GM11168 (cell line): Measurements from ENCODE around the gene RUFY1.
"Not testable (repeated sequence)": the region's sequence is repeated elsewhere in the genome, so short reads cannot be mapped to it uniquely, and the experiment has no call there.

ENCODE experiments used
- in situ Hi-C: fragments of 300-500 bp; cut with MboI; formaldehyde crosslinking; loops from one replicate; pipeline ENCODE4 v1.12.0; 2022; ENCODE audit warnings: low sequenced_read_pairs; ENCODE audit not compliant: unreplicated experiment

RUFY1 gene, protein sequence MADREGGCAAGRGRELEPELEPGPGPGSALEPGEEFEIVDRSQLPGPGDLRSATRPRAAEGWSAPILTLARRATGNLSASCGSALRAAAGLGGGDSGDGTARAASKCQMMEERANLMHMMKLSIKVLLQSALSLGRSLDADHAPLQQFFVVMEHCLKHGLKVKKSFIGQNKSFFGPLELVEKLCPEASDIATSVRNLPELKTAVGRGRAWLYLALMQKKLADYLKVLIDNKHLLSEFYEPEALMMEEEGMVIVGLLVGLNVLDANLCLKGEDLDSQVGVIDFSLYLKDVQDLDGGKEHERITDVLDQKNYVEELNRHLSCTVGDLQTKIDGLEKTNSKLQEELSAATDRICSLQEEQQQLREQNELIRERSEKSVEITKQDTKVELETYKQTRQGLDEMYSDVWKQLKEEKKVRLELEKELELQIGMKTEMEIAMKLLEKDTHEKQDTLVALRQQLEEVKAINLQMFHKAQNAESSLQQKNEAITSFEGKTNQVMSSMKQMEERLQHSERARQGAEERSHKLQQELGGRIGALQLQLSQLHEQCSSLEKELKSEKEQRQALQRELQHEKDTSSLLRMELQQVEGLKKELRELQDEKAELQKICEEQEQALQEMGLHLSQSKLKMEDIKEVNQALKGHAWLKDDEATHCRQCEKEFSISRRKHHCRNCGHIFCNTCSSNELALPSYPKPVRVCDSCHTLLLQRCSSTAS

DNA sequence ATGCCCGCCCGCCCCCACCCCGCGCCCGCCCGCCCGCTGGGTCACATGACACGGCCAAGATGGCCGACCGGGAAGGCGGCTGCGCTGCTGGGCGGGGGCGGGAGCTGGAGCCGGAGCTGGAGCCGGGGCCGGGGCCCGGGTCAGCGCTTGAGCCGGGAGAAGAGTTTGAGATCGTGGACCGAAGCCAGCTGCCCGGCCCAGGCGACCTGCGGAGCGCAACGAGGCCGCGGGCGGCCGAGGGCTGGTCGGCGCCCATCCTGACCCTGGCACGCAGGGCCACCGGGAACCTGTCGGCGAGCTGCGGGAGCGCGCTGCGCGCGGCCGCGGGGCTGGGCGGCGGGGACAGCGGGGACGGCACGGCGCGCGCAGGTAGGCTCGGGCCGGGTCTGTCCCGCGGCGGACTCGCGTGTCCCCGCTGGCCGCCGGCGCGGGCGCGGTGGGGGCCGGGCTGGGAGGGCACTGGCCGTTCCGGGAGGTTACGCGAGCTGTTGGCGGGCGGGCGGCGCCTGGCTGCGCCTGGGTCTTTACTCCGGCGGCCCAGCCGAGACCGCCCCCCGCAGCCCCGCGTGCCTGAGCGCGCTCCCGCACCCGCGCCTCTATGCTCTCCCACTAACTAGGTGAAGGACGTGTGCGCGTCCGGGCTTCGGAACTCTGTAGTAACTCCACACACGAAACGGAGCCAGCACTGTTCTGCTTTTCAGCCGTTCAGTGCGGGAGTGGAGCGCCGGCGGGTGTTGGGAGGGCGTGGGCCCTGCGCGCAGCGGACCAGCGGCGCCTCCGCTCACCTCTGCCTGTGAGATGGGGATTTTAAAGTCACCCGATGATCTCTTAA lies at the start of gene RUFY1:
RUFY1 (plus strand) TSS at position 44 of the 832 bp plus-strand sequence; CDS start at position 60, 16 bp downstream.
- in situ Hi-C loops: no loop called here

DNA sequence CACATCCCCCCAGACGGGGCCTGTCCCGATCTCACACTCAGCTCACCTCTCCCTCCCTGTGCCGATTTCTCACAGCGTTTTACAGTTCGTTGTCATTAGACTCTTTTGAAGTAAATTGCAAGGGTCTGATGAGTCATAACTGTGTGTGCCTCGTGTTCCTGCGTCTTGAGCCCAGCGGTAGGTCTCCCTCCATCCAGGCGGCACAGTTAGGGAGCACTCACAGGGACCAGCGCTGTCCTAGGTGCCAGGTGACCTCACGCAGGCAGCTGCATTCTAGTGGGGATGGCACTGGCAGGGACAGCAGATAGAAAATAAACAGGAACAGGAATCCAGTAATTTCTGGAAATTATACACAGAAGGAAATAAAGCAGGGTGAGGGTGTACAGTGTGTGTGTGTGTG lies 48.4 kb upstream of the RUFY1 start:
- in situ Hi-C loops: not testable (repeated sequence)

DNA sequence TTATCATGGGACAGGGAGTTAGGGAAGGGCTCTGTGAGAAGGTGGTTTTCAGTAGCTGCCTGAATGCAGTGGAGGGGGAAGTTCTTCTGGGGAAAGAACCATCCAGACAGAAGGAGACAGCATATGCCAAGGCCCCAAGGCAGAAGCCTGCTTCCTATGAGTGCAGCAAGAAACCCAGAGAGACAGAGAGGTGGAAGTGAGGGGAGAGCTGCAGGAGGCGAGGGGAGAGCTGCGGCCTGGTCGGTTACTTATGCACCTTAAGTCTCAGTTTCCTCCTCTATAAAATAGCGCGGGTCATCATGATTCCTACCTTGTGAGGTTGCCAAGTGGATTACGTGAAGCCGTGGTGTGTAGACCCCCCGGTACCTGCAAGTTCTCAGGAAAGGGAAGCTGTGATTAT lies 47.9 kb upstream of the RUFY1 start:
- in situ Hi-C loops: not testable (repeated sequence)

DNA sequence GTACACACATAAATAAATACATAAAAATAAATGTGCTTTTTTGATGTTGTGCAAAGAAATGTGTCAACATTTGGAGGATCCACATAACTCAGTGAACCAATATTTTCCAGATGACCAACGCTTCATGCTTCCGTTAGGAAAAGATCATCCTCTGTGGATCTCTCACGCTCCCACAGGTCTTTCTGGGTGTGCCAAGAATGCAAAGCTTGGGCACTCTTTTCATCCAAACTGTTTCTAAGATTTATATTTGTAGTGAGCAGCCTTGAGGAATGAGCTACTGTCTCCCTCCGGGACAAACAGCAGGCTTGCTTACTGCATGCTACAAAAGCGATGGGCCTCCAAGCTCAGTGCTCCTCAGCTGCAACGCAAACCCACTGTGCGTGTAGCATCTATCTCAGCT lies 46.2 kb upstream of the RUFY1 start:
- in situ Hi-C loops: no loop called here

DNA sequence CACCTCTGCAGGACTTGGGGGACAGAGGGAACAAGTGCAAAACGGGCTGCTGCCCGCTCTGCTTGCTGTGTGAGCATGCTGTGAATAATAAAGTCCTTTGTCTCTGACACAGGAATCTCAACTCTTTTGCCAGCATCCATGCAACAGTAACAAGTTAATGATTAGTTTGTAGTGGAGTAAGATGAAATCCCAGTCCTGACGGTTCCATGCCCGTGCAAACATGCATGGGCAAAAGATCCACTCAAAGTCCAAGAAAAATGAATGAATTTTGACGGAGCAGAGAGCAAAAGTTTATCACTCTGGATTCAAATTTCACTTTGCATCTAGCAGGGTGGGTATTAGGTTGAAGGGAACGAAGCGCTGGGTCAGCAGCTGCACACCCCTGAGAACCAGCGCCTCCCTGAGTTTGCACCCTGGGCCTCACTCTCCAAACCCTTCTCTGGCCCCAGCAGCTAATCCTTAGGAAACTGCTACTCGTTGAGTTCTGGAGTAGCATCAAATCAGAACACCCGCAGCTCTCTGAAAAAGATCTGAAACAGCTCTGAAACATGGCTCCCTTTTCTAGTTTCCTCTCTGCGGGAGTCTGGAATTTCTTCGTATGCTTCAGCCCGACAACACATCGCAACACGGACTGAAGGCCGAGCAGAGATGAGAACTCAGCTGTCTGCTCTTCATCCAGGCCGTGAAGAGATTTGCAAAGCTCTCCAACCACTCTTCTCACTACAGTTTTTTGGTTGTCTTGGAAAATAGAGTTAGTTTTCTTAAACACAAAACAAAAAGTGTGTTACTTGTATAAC lies 45.6 kb upstream of the RUFY1 start:
- in situ Hi-C loops: no loop called here

DNA sequence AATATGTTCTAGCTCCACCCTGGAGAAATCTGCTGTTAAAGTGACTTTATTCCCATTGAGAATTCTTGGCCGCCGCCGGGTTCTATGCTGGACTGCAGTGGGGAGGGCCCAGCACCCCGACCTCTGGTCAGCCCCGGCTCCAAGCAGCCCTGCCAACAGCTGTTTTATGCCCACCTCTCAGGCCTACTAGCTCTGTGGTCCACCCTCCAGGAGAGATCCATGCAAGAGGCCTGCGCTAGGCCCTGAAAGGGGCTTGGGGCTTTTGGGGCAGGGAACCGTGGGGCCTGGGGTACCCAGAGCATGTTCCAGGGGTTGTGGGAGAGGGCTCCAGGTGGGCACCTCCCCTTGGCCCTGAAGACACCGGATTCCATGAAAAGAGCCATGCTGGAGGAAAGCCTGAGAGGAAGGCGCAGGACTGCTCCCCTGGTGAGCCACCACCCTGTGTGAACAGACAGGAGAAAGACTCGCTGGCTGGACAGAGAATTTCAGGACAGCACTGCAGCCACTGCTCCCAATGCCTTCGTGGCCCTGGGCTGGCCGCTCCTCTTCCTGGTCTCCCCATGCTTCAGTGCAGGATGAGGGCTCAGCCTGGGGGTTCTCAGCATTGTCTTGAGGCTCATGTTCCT lies 44.6 kb upstream of the RUFY1 start:
- in situ Hi-C loops: no loop called here

DNA sequence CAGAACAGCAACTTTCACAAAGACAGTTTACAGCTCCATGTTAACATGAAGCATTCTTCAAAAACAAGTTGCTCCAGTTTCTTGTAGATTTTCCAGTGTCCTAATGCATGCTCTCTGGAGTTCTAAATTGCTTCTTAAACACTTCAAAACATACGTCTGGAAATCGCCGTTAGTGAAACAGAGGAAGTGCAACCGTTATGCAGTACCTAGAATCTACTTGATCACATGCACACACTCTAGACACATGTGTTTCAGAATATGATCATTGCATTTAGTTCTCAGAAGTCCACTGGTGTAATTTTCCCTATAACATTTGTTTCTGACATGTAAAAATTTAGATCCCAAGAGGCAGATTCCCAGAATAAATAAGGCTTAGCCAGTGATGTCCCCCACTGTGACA lies 41.1 kb upstream of the RUFY1 start:
- in situ Hi-C loops: no loop called here

DNA sequence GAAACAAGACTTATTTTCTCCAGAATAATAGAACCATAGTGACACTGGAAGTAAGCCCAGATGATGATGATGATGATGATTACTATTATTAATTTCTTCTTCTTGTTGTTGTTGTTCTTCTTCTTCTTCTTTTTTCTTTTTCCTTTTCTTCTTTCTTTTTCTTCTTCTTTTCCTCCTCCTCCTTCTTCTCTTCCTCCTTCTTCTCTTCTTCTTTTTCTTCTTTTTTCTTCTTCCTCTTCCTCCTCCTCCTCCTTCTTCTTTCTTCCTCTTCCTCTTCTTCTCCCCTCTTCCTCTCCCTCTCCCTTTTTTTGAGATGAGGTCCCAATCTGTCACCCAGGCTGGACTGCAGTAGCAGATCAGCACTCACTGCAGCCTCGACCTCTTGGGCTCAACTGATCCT lies 40.5 kb upstream of the RUFY1 start:
- in situ Hi-C loops: no loop called here

DNA sequence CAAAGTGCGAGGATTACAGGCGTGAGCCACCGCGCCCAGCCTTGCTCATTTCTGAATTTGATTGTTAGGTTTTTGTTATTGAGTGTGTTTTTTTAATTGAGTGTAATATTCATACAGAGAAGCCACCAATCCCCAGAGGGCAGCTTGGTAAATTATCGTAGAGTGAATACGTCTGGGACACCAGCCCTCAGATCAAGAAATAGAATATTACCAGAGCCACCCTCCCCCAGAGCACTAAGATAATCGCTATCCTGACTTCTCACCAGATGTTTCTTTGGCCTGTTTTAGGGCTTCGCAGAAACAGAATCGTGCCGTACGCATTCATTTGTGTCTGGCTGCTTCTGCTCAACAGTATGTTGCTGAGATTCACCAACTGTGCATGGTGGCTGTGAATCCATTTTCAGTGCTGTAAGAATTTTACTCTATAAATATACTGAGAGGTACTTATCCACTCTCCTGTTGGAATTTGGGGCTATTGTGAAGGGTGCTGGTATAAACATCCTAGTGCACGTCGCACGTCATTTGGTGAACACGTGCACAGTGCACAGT lies 37.8 kb upstream of the RUFY1 start:
- in situ Hi-C loops: no loop called here

DNA sequence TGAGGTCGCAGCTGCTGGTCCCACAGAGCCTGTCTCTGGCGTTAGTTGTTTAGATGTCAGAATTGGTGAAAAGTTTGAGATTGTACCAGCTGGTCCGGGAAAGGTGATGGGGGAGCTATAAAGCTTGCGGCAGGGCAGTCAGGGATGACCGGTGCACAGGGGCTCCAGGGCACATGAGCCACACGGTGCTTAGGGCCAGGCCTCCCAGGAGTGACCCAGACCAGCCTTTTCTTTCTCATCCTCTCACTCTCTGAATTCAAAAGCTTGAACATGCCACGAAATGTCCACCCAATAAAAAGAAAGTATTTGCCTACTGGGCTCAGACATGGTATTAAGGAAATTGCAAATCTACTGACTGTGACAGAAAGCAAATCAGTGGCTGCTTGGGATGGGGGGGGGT lies 34.9 kb upstream of the RUFY1 start:
- in situ Hi-C loops: loop anchor here (5.0 kb wide), 1 partner anchor 1563 kb away; no protein-coding TSS in a partner anchor

DNA sequence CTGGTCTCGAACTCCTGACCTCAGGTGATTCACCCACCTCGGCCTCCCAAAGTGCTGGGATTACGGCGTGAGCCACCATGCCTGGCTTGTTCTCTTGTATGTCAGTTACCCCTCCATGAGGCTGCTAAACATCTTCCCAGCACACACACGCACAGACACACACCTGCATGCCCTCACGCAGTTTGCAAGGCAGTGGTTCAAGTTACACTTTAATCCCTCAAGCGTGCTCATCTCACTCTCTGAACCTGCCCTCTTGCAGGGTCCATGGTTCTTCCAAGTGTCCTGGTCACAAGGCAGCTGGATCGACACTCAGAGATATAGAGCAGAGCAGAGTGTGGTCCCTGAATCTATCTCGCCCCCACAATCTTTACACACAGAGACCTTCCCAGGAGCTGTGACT lies 34.1 kb upstream of the RUFY1 start:
- in situ Hi-C loops: loop anchor here (5.0 kb wide), 1 partner anchor 1564 kb away; no protein-coding TSS in a partner anchor

DNA sequence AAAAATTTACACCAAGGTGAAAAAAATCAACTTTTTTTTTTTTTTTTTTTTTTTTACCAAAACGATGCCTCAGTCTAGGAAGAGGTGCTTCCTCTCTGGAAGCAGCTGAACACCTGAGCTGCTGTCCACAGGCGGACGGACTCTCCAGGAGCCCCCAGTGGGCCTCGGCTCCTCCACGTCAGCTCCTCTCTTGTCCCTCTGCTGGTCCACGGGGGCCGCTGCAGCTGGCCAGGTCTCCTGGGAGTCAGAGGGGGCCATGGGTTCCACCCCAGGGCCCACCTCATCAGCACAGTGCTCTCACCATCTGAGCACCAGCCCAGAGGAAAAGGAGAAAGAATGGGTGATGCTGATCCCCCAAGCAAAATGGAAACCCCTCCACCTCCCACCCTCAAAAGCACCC lies 32.6 kb upstream of the RUFY1 start:
- in situ Hi-C loops: loop anchor here (5.0 kb wide), 1 partner anchor 1565 kb away; no protein-coding TSS in a partner anchor

DNA sequence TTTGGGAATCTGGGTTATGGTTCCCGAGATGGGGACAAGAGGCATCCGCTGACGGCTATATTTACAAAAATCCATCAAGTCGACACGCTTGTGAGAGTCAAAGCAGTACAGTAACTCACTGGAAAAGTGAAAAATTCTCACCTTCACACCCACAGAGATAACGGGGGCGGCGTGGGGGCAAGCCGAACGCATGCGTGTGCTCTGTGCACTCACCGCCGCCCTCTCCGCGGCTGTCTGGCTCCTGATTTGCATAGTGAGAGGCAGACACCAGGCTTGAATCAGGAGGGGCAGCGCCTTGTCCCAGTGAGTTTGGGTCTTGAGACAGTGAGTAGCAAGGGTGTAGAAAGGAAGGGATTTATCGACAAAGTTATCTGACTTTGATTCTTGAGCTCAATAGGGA lies 32.0 kb upstream of the RUFY1 start:
- in situ Hi-C loops: loop anchor here (5.0 kb wide), 1 partner anchor 1566 kb away; no protein-coding TSS in a partner anchor

DNA sequence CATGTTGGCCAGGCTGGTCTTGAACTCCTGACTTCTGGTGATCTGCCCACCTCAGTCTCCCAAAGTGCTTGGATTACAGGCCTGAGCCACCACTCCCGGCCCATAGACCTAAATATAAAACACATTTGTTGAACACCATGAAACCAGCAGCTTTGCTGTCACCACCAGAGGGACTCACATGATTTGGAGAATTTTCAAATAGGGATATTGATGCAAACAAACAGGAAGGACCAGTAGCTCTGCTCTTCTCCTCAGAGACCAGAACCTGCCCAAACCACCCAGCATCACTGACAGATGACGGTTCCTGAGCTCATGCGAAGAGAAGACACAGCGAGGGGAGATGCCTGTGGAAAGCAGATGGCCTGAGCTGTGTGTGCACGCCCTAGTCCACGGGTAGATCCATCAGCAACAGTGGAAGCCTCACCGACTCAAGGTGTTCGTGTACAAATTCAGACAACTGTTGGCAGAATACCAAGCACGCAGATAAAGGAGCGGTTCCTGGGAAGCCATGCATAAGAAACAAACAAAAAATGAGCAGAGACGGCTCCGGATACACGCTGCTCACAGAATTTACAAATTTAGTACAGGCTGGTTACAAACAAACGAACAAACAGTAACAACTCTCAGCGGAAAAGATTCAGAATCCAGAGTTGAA lies 30.8 kb upstream of the RUFY1 start:
- in situ Hi-C loops: loop anchor here (5.0 kb wide), 2 partner anchors 123 to 1567 kb away; no protein-coding TSS in a partner anchor

DNA sequence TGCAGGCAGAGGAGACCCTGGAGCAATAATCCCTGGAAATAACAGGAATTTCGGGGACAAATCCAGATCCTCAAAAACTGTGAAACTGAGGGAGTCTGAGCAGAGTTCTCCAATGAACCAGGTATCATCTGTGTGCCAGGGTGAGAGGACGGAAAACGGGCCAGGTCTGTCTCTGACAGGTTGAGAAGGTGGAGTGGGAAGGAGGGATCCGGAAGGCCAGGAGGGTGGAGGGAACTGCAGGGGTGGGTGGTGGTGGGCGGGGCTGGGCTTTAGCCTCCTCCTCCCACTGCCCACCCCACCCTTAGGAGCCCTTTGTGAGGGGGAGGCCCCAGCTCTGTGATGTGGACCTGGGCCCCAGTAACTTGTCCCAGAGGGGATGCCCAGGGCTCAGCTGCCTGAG lies 28.2 kb upstream of the RUFY1 start:
- in situ Hi-C loops: loop anchor here (5.0 kb wide), 1 partner anchor 120 kb away; no protein-coding TSS in a partner anchor

DNA sequence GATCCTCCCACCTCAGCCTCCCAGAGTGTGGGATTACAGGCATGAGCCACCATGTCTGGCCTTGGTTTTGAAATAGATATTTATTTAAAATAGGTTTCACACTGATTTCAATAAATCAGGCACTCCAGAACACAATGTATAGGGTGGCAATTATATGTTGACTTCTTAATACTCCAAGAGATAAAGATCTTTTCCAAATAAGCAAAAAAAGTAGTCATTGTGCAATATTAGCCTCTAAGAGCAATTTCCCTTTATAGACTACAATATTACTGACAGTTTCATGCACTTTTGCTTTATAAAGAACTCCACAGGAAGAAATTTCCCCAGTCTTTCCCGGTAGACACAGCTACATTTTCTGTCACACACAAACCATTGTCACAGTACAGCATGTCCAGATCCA lies 23.4 kb upstream of the RUFY1 start:
- in situ Hi-C loops: no loop called here

DNA sequence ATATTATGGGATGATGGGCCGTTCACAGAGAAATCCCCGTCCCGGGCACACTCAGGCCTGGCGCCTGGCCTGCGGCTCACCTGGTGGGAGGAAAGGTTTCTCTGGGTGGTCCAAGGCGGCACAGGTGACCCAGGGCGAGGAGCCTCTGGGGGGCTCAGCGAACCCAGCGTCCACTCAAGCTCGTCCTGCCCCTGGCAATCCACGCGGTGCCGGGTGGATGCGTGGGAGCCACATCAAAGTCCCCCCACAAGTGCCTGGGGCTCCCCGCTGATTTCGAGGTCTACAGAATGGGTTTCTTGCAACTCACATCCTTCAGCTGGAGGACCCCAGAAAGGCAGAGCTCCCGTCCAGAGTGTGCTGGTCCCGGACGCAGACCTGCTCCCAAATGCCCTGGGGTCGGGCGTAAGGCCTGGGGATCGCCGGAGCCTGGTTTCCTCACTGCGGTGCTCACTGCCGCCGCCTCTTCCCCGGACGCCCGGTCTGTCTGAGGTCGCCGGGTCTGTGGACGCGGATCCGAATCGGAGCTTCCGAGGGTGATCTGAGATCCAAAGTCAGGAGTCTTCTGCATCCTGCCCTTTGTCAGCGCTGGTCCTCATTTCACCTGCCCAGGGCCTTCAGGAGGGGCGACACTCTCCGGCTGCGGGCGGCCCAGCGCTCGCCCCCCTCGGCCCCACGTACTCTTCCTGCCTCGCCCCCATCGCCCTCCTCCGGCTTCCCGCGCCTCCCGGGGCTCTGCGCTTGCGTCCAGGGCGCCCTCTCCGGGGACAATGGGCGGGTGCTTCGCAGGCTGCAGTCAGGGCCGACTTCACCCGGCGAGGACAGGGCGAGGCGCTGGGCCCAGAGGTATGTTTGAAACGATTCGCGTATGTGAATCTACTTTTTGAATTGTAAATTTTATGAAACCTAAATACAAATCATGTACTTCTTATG lies 20.0 kb upstream of the RUFY1 start:
- in situ Hi-C loops: no loop called here
